HG03520 (cell line): ENCODE results near the gene TRAF3IP1.
A peak's percentile ranks its signal among the peaks of the same experiment; 100 is the strongest.
"Not testable (repeated sequence)": the region's sequence is repeated elsewhere in the genome, so short reads cannot be mapped to it uniquely, and the experiment has no call there.

ENCODE experiments used
- ATAC-seq: cut with Tn5 transposase; IDR thresholded peaks from one replicate; pipeline ENCODE4 v1.9.1; 2021; ENCODE audit warnings: mild to moderate bottlenecking, moderate library complexity; ENCODE audit not compliant: unreplicated experiment

Gene TRAF3IP1

GRCh38 chr2:238320246-238320647 is at the start of gene TRAF3IP1:
TSS of gene TRAF3IP1 (plus strand) at chr2:238320518. CDS start at chr2:238320663, 145 bp downstream.
- peak; percentile 96 for ATAC-seq

GRCh38 chr2:238270606-238271005 is 49.7 kb upstream of the TRAF3IP1 start:
- ATAC-seq, result no peak

- no peak for ATAC-seq
Measured at GRCh38 chr2:238271061-238271554, 49.2 kb upstream of the TRAF3IP1 start.

GRCh38 chr2:238271686-238272085 is 48.6 kb upstream of the TRAF3IP1 start:
- not testable (repeated sequence) for ATAC-seq

GRCh38 chr2:238272156-238272555 is 48.2 kb upstream of the TRAF3IP1 start:
- no peak for ATAC-seq

GRCh38 chr2:238273433-238273832 is 46.9 kb upstream of the TRAF3IP1 start:
- ATAC-seq, result not testable (repeated sequence)

GRCh38 chr2:238274152-238274865 is 46.0 kb upstream of the TRAF3IP1 start:
- ATAC-seq, result no peak

GRCh38 chr2:238277695-238278094 is 42.6 kb upstream of the TRAF3IP1 start:
- ATAC-seq, result no peak

- no peak for ATAC-seq
Measured at GRCh38 chr2:238278626-238279323, 41.5 kb upstream of the TRAF3IP1 start.

- no peak for ATAC-seq
Measured at GRCh38 chr2:238279324-238279682, 41.0 kb upstream of the TRAF3IP1 start.

GRCh38 chr2:238280083-238280825 is 40.1 kb upstream of the TRAF3IP1 start:
- ATAC-seq, result no peak

GRCh38 chr2:238281826-238282480 is 38.4 kb upstream of the TRAF3IP1 start:
- ATAC-seq, result no peak

GRCh38 chr2:238282861-238283738 is 37.2 kb upstream of the TRAF3IP1 start:
- ATAC-seq, result no peak

- ATAC-seq, result no peak
Measured at GRCh38 chr2:238284802-238285515, 35.4 kb upstream of the TRAF3IP1 start.

- ATAC-seq, result no peak
Measured at GRCh38 chr2:238285653-238286082, 34.6 kb upstream of the TRAF3IP1 start.

GRCh38 chr2:238286095-238286494 is 34.2 kb upstream of the TRAF3IP1 start:
- no peak for ATAC-seq

GRCh38 chr2:238286551-238286950 is 33.8 kb upstream of the TRAF3IP1 start:
- no peak for ATAC-seq

GRCh38 chr2:238286987-238287736 is 33.2 kb upstream of the TRAF3IP1 start:
- ATAC-seq, result no peak
